Measurements from ENCODE around the gene RNASE13.

DNA sequence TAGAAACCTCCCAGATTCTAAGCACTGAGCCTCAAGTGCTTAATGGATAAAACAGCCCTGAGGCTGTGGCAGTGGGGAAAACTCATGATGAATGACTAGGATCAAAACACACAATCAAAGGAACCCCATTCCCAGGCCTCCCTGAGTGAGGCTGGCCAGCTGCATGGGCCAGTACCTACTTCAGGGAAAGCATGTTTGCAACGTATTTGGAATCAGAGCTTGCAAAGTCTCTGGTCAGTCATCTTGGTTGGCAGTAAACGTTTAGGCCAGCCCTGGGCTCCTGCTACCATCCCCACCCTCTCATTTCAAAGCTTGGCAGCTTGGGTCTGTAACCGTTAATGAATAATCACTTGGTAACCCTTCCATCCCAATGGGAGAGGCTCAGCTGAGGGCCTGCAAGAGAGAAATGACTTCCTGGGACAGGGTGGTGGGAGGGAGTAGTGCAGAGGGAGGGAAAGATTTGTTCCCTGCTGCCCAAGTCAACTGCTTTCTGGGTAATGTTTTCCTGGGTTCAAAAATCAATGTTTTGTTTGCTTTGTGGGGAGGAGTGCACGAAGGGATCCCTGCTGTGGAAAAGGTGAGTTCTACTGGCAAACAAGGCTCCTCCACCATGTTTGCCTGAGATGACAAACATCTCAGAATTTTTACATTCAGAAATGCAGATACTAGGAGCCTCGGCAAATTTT lies 21.0 kb upstream of the RNASE13 start:
- no peak for TF ChIP-seq GATA2 (IDR thresholded peaks at IDR 0.05; ENCODE audit: low read depth, low read length)
- TF ChIP-seq GATA3 (IDR thresholded peaks at IDR 0.05; ENCODE audit: low read depth, low read length) = no peak

Measured in SH-SY5Y (cell line).